ENCODE data around the gene DCST2. TPM values are rescaled to one million over a fixed set of nuclear protein-coding genes. Genes with fewer than 3 reads are reported as not detected.

The DCST2 gene
- total and polyA plus RNA-seq, 9 of the 15 experiments (the other 6 are each of a cell fraction or from before 2014, with no cell fraction given): 0.09 to 0.49 (median 0.11) TPM; not detected in 3

GRCh38 chr1:155064111-155064831, 30.7 kb upstream of the DCST2 start (continued):
- TF ChIP-seq ZNF318 (IDR thresholded peaks at IDR 0.05; ENCODE audit: borderline replicate concordance in 1 of 2, low read depth in 1 of 2): no peak
- TF ChIP-seq CBX2 (IDR thresholded peaks at IDR 0.05; ENCODE audit: insufficient read depth, low read length, poor library complexity, severe bottlenecking): no peak
- TF ChIP-seq UBTF (IDR thresholded peaks at IDR 0.05; ENCODE audit: borderline replicate concordance in 1 of 2, low read depth in 2 of 2, low read length in 2 of 2): no peak
- TF ChIP-seq ILF3 (IDR thresholded peaks at IDR 0.05; ENCODE audit: borderline replicate concordance): no peak
- TF ChIP-seq NR3C1 (CRISPR knock-in tag; IDR thresholded peaks at IDR 0.05): no peak
- 0 out of 2 replicates have a peak, but pooled peaks have one; percentile 14 for TF ChIP-seq GATA2 (CRISPR knock-in tag; IDR thresholded peaks at IDR 0.05)
- no peak for TF ChIP-seq PCBP2 (IDR thresholded peaks at IDR 0.05; ENCODE audit: low read depth, low read length, poor library complexity, severe bottlenecking)
- no peak for TF ChIP-seq KLF1 (tag; IDR thresholded peaks at IDR 0.05)
- peak; percentile 9; the same call in 1 of the 2 replicates for TF ChIP-seq MAX (CRISPR knock-in tag; IDR thresholded peaks at IDR 0.05)
- peak; percentile 27; the same call in 1 of the 2 replicates for TF ChIP-seq NFIC (IDR thresholded peaks at IDR 0.05)
- peak; percentile 58 to 83; a peak in 3 of 4 replicates for TF ChIP-seq HDAC1 (IDR thresholded peaks at IDR 0.05)
- no peak for TF ChIP-seq MYNN (IDR thresholded peaks at IDR 0.05)
- no peak for TF ChIP-seq MYNN (CRISPR knock-in tag; IDR thresholded peaks at IDR 0.05)
- TF ChIP-seq TSC22D4 (tag; IDR thresholded peaks at IDR 0.05): no peak
- TF ChIP-seq, protein P1, sequence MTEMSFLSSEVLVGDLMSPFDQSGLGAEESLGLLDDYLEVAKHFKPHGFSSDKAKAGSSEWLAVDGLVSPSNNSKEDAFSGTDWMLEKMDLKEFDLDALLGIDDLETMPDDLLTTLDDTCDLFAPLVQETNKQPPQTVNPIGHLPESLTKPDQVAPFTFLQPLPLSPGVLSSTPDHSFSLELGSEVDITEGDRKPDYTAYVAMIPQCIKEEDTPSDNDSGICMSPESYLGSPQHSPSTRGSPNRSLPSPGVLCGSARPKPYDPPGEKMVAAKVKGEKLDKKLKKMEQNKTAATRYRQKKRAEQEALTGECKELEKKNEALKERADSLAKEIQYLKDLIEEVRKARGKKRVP (CRISPR knock-in tag; IDR thresholded peaks at IDR 0.05): no peak
- TF ChIP-seq PHF20 (IDR thresholded peaks at IDR 0.05; ENCODE audit: partially characterized antibody): peak; percentile 80

Data from K562 (cell line).